HEK293T (cell line): ENCODE results near the gene ATCAY.

Experiments
- CTCF ChIA-PET: fragments of 350-600 bp; formaldehyde crosslinking; extraction: SDS; loops from one replicate; lab custom pipeline; 2021; ENCODE audit warnings: antibody characterized with exemption, inconsistent platforms; lab: Yijun Ruan, JAX
- POLR2A ChIA-PET: fragments of 350-600 bp; formaldehyde crosslinking; extraction: SDS; loops from one replicate; lab custom pipeline; 2020; ENCODE audit warnings: antibody characterized with exemption, inconsistent platforms; lab: Yijun Ruan, JAX
- DNase-seq: peaks from one replicate; pipeline ENCODE4 v3.0.0; 2012; ENCODE audit warnings: mixed read lengths; ENCODE audit errors: extremely low spot score
- ARNT ChIP-seq: fragments of 450-650 bp; IDR thresholded peaks from 2 replicates; pipeline ENCODE4 v1.6.1; 2017; ENCODE audit warnings: mild to moderate bottlenecking
- BHLHE40 ChIP-seq: fragments of 450-650 bp; IDR thresholded peaks from 2 replicates; pipeline ENCODE4 v1.6.1; 2016; ENCODE audit warnings: mild to moderate bottlenecking, moderate library complexity, borderline replicate concordance
- CTBP1 ChIP-seq: fragments of 450-650 bp; IDR thresholded peaks from 2 replicates; pipeline ENCODE4 v1.6.1; 2016; ENCODE audit warnings: borderline replicate concordance
- ELF4 ChIP-seq: fragments of 450-650 bp; IDR thresholded peaks from 2 replicates; pipeline ENCODE4 v1.6.1; 2017; ENCODE audit warnings: antibody characterized with exemption
- FOXA1 ChIP-seq: fragments of 450-650 bp; IDR thresholded peaks from 2 replicates; pipeline ENCODE4 v1.6.1; 2016; ENCODE audit warnings: mild to moderate bottlenecking
- FOXK2 ChIP-seq: fragments of 450-650 bp; IDR thresholded peaks from 2 replicates; pipeline ENCODE4 v1.6.1; 2016; ENCODE audit warnings: mild to moderate bottlenecking
- FOXM1 ChIP-seq: fragments of 450-650 bp; IDR thresholded peaks from 2 replicates; pipeline ENCODE4 v1.6.1; 2017; ENCODE audit warnings: mild to moderate bottlenecking, borderline replicate concordance
- HDGF ChIP-seq: fragments of 450-650 bp; IDR thresholded peaks from 2 replicates; pipeline ENCODE4 v1.6.1; 2017; ENCODE audit warnings: antibody characterized with exemption, borderline replicate concordance
- L3MBTL2 ChIP-seq: fragments of 450-650 bp; conservative IDR thresholded peaks from 2 replicates; pipeline ENCODE4 v1.6.1; 2016; ENCODE audit warnings: mild to moderate bottlenecking
- LEF1 ChIP-seq: fragments of 450-650 bp; IDR thresholded peaks from 2 replicates; pipeline ENCODE4 v1.6.1; 2017; ENCODE audit warnings: mild to moderate bottlenecking, borderline replicate concordance
- NFRKB ChIP-seq: fragments of 450-650 bp; IDR thresholded peaks from 2 replicates; pipeline ENCODE4 v1.6.1; 2016; ENCODE audit warnings: mild to moderate bottlenecking, moderate library complexity
- PKNOX1 ChIP-seq: fragments of 450-650 bp; IDR thresholded peaks from 2 replicates; pipeline ENCODE4 v1.6.1; 2016
- SP1 ChIP-seq: fragments of 450-650 bp; IDR thresholded peaks from 2 replicates; pipeline ENCODE4 v1.6.1; 2017
- SUZ12 ChIP-seq: fragments of 450-650 bp; IDR thresholded peaks from 2 replicates; pipeline ENCODE4 v1.6.1; 2016; ENCODE audit warnings: mild to moderate bottlenecking
- TARDBP ChIP-seq: fragments of 450-650 bp; IDR thresholded peaks from 2 replicates; pipeline ENCODE4 v1.6.1; 2016
- ZNF384 ChIP-seq: fragments of 450-650 bp; IDR thresholded peaks from 2 replicates; pipeline ENCODE4 v1.6.1; 2016

ATCAY gene

GRCh38 chr19:3880471-3881271 is at the start of gene ATCAY:
Gene ATCAY, plus strand, starts transcription at chr19:3880685. Its CDS starts 5,083 bp downstream, at chr19:3885768.
- POLR2A ChIA-PET: interaction anchor here (1.0 kb wide), 1 partner anchor 105 kb away, joined by 4 read pairs; the partner anchor contains the start of gene EEF2

GRCh38 chr19:3831601-3832000 is 48.9 kb upstream of the ATCAY start:
- TF ChIP-seq FOXA1 (no peak), FOXM1 (no peak), CTBP1 (no peak), ELF4 (no peak), ARNT (no peak), L3MBTL2 (no peak), TARDBP (no peak)
- DNase-seq: no peak
- POLR2A ChIA-PET: no interaction called here
- CTCF ChIA-PET: interaction anchor here (0.6 kb wide), 1 partner anchor 74 kb away, joined by 3 read pairs; no protein-coding TSS in a partner anchor

More at GRCh38 chr19:3880471-3881271, at the start of gene ATCAY:
- CTCF ChIA-PET: no interaction called here
- no peak for DNase-seq
- TF ChIP-seq HDGF (no peak), FOXM1 (no peak), ZNF384 (no peak), SUZ12 (no peak), LEF1 (no peak), FOXK2 (no peak), L3MBTL2 (no peak), FOXA1 (no peak), ARNT (no peak), ELF4 (no peak), SP1 (no peak), PKNOX1 (no peak)

GRCh38 chr19:3832001-3832400 is 48.5 kb upstream of the ATCAY start:
- CTCF ChIA-PET: interaction anchor here (0.6 kb wide), 1 partner anchor 74 kb away, joined by 3 read pairs; no protein-coding TSS in a partner anchor
- POLR2A ChIA-PET: no interaction called here
- DNase-seq: no peak
- TF ChIP-seq TARDBP (no peak), SP1 (no peak), NFRKB (no peak), HDGF (no peak), ARNT (no peak)

- POLR2A ChIA-PET: no interaction called here
- TF ChIP-seq NFRKB (no peak), TARDBP (no peak), FOXM1 (no peak), FOXA1 (no peak), ZNF384 (no peak), HDGF (no peak), ARNT (no peak), CTBP1 (no peak), L3MBTL2 (no peak), ELF4 (no peak), BHLHE40 (no peak), FOXK2 (no peak), SP1 (no peak), SUZ12 (no peak), PKNOX1 (no peak), LEF1 (no peak)
- DNase-seq: no peak
- CTCF ChIA-PET: no interaction called here
These were observed 46.7 kb upstream of the ATCAY start for GRCh38 chr19:3833578-3834348.

- ChIA-PET POLR2A (no interaction called here), CTCF (no interaction called here)
- TF ChIP-seq PKNOX1 (no peak), TARDBP (no peak), HDGF (no peak), NFRKB (no peak), CTBP1 (no peak), SP1 (no peak)
- no peak for DNase-seq
These were observed 46.0 kb upstream of the ATCAY start for GRCh38 chr19:3834349-3835054.
